Colon (tissue), 2 donors: ENCODE results near the gene GJE1.

ENCODE experiments used
- FAIRE-seq: peaks from 2 replicates; lab custom pipeline; 2012; peaks lifted over from hg19 to GRCh38; lab: Jason Lieb, UNC
- donor health status: control.
- donor health status: control.

Gene GJE1

DNA sequence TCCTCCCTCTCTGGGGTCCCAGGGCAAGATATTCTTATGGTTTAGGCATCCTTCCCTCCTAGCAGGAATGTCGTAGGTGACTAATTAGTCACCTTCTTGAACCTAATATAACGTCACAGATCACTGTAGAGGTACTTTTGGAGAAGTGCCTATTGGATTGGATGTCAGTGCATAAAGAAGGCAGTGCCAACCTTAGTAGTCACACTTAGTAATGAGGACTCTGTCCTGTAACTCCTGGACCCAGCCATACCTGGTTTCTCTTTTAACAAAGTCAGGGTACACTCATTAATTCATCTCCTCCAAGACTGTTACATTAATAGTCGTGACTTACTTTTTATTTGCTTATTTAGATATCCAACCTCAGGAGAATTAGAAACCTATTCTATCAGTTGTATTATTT lies 34.3 kb downstream of the GJE1 start:
- no peak for FAIRE-seq

DNA sequence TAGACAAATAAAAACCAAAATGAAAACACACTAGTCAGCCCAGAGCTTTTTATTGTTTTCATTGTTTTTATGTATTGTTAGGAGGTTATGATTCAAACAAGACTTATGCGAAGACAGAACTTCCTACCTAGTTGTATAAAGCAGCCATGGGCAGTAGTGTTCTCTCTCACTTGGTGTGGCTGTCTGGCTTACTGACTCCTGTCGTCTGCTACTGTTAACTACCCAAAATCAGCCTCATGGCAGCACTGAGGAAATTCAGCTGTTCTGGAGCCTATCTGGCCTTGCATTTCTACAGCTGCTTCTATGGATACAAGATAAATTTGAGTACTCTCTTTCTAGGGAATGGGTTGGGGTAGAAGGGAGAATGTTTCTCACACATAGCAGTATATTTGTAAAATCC lies 34.8 kb downstream of the GJE1 start:
- FAIRE-seq, result no peak

DNA sequence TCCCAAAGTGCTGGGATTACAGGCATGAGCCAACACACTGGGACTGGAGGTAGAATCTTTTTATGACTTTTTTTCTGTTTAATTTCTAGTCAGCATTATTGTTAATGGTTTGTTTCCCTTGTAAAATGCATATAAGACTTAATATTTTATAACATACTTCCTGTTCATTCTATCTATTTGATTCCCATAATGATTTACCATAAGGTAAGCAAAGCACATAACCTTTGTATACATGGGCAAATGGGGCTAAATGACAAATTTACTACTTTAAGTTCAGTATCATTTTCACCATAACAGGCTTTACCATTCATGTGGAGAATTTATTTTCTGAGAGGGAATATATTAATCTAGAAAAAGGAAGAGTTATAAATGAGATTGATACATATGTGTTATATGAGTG lies 38.6 kb downstream of the GJE1 start:
- FAIRE-seq, result no peak

DNA sequence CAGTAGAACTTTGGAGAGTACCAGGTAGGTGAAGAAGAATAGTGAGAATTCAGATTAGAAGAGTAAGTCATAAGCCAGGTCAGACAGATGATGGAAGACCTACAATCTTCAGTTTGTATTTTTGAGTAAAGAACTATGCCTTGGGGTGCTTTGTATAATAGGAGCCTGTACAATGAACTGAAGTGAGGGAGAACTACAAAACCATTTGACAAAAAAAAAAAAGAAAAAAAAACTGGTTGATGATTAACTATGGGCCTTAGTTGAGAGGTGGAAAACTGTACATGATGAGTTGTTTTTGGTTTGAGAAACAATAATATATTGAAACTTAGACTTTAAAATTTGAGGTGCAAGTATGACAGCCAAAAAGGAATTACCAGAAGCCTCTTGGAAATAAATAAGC lies 40.0 kb downstream of the GJE1 start:
- FAIRE-seq, result no peak

DNA sequence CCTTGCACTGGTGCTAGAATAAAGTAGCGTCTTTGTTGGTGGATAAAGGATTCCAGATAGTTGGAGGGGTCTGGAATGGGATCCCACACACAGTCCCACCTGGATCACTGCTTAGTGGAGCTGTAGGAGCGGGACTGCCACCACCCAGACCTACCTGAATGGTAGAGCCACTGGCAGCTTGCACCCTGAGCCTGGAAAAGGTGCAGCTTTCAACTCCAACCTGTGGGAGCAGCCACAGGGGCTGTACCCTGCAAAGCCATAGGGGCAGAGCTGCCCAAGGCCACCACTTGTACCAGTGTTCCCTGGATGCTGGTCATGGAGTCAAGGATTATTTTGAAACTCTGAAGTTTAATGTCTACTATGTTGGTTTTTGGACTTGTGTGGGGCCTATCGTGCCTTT lies 41.3 kb downstream of the GJE1 start:
- FAIRE-seq, result no peak

DNA sequence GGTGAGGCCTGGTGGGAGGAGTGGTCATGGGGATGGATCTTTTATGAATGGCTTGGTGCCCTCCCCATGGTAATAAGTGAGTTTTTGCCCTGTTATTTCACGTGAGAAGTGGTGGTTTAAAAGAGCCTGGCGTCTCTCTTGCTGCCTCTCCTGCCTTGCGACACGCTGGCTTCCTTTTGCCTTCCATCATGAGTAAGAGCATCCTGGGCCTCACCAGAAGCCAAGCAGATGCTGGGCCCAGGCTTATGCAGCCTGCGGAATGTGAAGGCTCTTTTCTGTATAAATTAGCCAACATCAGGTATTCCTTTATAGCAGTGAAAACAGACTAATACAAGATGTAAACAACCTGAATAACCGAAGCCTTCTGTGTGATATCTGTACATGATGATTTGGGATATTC lies 42.0 kb downstream of the GJE1 start:
- no peak for FAIRE-seq

DNA sequence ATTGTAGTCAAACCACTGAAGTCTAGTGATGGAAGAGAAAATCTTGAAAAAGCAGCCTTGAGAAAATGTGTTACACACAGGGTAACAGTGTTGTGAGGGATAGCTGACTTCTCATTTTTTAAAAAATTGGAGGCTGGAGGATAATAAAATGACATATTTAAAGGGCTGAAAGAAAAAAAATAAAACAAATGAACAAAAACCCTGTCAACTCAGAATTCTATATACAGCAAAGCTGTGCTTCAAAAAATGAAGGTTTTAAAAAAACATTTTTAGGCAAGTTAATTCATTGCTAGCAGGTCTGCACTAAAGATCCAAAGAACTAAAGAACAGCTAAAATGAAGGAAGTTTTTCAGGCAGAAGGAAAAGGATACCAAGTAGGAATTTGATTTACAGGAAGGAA lies 45.4 kb downstream of the GJE1 start:
- no peak for FAIRE-seq

DNA sequence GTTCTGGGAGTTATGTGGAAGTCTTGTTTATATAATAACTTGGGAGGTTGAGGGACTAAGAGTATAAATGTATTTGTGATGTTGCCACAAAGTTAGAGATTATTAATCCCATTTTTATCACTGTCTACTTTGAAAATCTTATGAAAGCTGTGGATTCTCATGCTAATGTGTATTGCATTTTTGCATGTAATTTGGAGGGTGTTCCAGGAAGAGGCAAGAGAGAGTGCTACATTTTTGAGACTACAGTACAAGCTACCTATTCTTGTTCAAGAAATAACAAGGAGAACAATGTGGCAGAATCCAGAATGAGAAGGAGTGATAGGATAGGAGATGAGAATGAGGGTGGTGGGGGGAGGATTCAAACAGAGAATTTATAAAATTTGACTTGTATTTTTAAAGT lies 49.3 kb downstream of the GJE1 start:
- FAIRE-seq, result no peak

DNA sequence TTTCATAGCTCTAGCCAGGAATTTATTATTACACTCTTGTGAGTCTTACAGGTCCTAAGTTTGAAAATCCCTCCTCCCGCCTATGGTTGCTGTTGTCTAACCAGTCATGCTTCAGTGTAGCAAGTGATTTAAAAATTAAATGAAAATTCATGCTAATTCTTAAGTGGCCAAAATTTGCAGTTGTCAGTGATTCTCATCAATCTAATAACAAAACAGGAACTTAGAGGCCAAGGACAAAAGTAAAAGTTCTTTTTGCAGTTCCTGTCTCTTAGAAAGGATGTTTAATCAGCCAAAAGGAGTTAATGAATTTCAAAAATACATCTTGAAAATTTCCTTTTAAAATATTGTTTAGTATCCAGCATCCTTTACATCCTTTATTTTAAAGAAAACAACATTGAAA lies 50.6 kb downstream of the GJE1 start:
- no peak for FAIRE-seq

DNA sequence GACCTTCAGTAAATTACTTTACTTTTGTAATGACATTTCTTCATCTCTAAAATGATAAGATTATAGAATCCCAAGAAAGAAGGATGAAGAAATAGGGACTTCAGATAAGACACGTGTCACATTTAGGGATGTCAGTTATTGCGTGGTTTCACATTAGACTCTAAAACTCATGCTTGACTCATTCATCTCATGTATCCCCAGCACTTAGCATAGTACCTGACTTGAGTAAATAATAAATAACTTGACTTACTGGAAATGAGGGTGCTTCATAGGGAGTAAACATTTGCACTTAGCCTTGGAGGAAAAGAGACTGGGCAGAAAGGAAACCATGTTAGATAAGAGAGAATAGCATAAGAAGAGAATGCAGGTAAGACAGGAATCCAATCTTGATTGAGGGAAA lies 51.6 kb downstream of the GJE1 start:
- FAIRE-seq, result no peak
